HUES48 (cell line): ENCODE measurements around the gene SURF2.
A peak's percentile ranks its signal among the peaks of the same experiment; 100 is the strongest.
"Not testable (repeated sequence)": the region's sequence is repeated elsewhere in the genome, so short reads cannot be mapped to it uniquely, and the experiment has no call there.

Experiments
- H3K27ac ChIP-seq: one replicate; pipeline ENCODE4 v1.7.0; 2013; ENCODE audit warnings: low read depth, low read length, inconsistent platforms
- H3K27me3 ChIP-seq: 2 replicates; pipeline ENCODE4 v1.6.1; 2013; ENCODE audit warnings: mild to moderate bottlenecking, low read length; ENCODE audit not compliant: control insufficient read depth, insufficient read depth
- H3K36me3 ChIP-seq: 2 replicates; pipeline ENCODE4 v1.6.1; 2013; ENCODE audit warnings: low read length; ENCODE audit not compliant: control insufficient read depth, insufficient read depth
- H3K4me1 ChIP-seq: 2 replicates; pipeline ENCODE4 v1.6.1; 2013; ENCODE audit warnings: mild to moderate bottlenecking, low read length; ENCODE audit not compliant: control insufficient read depth, insufficient read depth
- H3K4me3 ChIP-seq: 2 replicates; pipeline ENCODE4 v1.5.1; 2013; ENCODE audit warnings: mild to moderate bottlenecking, low read depth, low read length
- H3K9ac ChIP-seq: 2 replicates; pipeline ENCODE4 v1.6.1; 2013; ENCODE audit warnings: mild to moderate bottlenecking, low read depth, low read length, moderate library complexity
- H3K9me3 ChIP-seq: 2 replicates; pipeline ENCODE4 v1.6.1; 2013; ENCODE audit warnings: low read length; ENCODE audit not compliant: control insufficient read depth, insufficient read depth

SURF2 gene

GRCh38 chr9:133327834-133328484 is 28.4 kb upstream of the SURF2 start:
- H3K9me3 ChIP-seq: peaks cover 6% of the 10 kb centered on the region
- no peak overlapping the region for H3K4me3 ChIP-seq
- no peak overlapping the region for H3K9ac ChIP-seq
- H3K36me3 ChIP-seq: peaks cover 31% of the 10 kb centered on the region
- H3K27me3 ChIP-seq: no peaks in the 10 kb centered on the region
- H3K4me1 ChIP-seq: no peaks in the 10 kb centered on the region
- no peak overlapping the region for H3K27ac ChIP-seq

GRCh38 chr9:133329306-133330156 is 26.8 kb upstream of the SURF2 start:
- H3K36me3 ChIP-seq: peaks cover 47% of the 10 kb centered on the region
- H3K9me3 ChIP-seq, H3K27ac ChIP-seq, H3K9ac ChIP-seq, H3K4me1 ChIP-seq, H3K4me3 ChIP-seq, H3K27me3 ChIP-seq: not testable (repeated sequence)

GRCh38 chr9:133331221-133331620 is 25.1 kb upstream of the SURF2 start:
- H3K36me3 ChIP-seq: peaks cover 49% of the 10 kb centered on the region
- no peak overlapping the region for H3K4me3 ChIP-seq
- H3K27me3 ChIP-seq: no peaks in the 10 kb centered on the region
- H3K9me3 ChIP-seq: no peaks in the 10 kb centered on the region
- H3K9ac ChIP-seq: no peak overlapping the region
- peaks cover 7% of the 10 kb centered on the region; the same call in 1 of the 2 replicates for H3K4me1 ChIP-seq
- H3K27ac ChIP-seq: no peak overlapping the region

- no peaks in the 10 kb centered on the region for H3K27me3 ChIP-seq
- H3K9ac ChIP-seq: no peak overlapping the region
- H3K4me3 ChIP-seq: no peak overlapping the region
- H3K4me1 ChIP-seq: peaks cover 7% of the 10 kb centered on the region; the same call in 1 of the 2 replicates
- no peaks in the 10 kb centered on the region for H3K9me3 ChIP-seq
- H3K27ac ChIP-seq: no peak overlapping the region
- H3K36me3 ChIP-seq: peaks cover 49% of the 10 kb centered on the region
Measured at GRCh38 chr9:133331641-133332380, 24.5 kb upstream of the SURF2 start.

GRCh38 chr9:133332381-133332730 is 24.0 kb upstream of the SURF2 start:
- no peaks in the 10 kb centered on the region for H3K27me3 ChIP-seq
- no peak overlapping the region for H3K27ac ChIP-seq
- H3K4me1 ChIP-seq: peaks cover 7% of the 10 kb centered on the region; the same call in 1 of the 2 replicates
- no peak overlapping the region for H3K4me3 ChIP-seq
- peaks cover 49% of the 10 kb centered on the region for H3K36me3 ChIP-seq
- H3K9me3 ChIP-seq: no peaks in the 10 kb centered on the region
- no peak overlapping the region for H3K9ac ChIP-seq

GRCh38 chr9:133333011-133333410 is 23.3 kb upstream of the SURF2 start:
- Histone ChIP-seq H3K9me3 (no peaks in the 10 kb centered on the region), H3K27me3 (no peaks in the 10 kb centered on the region), H3K4me3 (no peak overlapping the region), H3K9ac (no peak overlapping the region), H3K27ac (no peak overlapping the region), H3K4me1 (peaks cover 7% of the 10 kb centered on the region; the same call in 1 of the 2 replicates), H3K36me3 (peaks cover 49% of the 10 kb centered on the region)

GRCh38 chr9:133333566-133333965 is 22.8 kb upstream of the SURF2 start:
- Histone ChIP-seq H3K4me1 (peaks cover 7% of the 10 kb centered on the region; the same call in 1 of the 2 replicates), H3K36me3 (peaks cover 49% of the 10 kb centered on the region)

GRCh38 chr9:133334161-133334560 is 22.2 kb upstream of the SURF2 start:
- Histone ChIP-seq H3K4me1 (peaks cover 7% of the 10 kb centered on the region; the same call in 1 of the 2 replicates), H3K27ac (no peak overlapping the region), H3K9me3 (no peaks in the 10 kb centered on the region), H3K27me3 (no peaks in the 10 kb centered on the region), H3K36me3 (peaks cover 55% of the 10 kb centered on the region), H3K9ac (no peak overlapping the region), H3K4me3 (peak overlapping the region; percentile 96; the same call in 1 of the 2 replicates)

More at GRCh38 chr9:133333566-133333965, 22.8 kb upstream of the SURF2 start:
- H3K9me3 ChIP-seq: no peaks in the 10 kb centered on the region
- H3K27me3 ChIP-seq: no peaks in the 10 kb centered on the region
- no peak overlapping the region for H3K27ac ChIP-seq
- H3K9ac ChIP-seq: no peak overlapping the region
- no peak overlapping the region for H3K4me3 ChIP-seq

GRCh38 chr9:133334888-133335287 is 21.5 kb upstream of the SURF2 start:
- Histone ChIP-seq H3K4me3 (peak overlapping the region; percentile 96), H3K36me3 (peaks cover 62% of the 10 kb centered on the region), H3K9ac (peak overlapping the region; percentile 92)
- H3K9me3 ChIP-seq, H3K4me1 ChIP-seq, H3K27me3 ChIP-seq, H3K27ac ChIP-seq: not testable (repeated sequence)

GRCh38 chr9:133335924-133336811 is 20.2 kb upstream of the SURF2 start, which contains the start of gene SURF6:
Gene SURF6, minus strand, starts transcription at chr9:133336188. Its CDS starts 56 bp downstream, at chr9:133336132.
- Histone ChIP-seq H3K4me1 (peaks cover 7% of the 10 kb centered on the region; the same call in 1 of the 2 replicates), H3K27me3 (no peaks in the 10 kb centered on the region), H3K36me3 (peaks cover 62% of the 10 kb centered on the region), H3K4me3 (peak within 1 kb of the TSS; percentile 96), H3K9ac (peak within 1 kb of the TSS; percentile 92), H3K9me3 (no peaks in the 10 kb centered on the region), H3K27ac (peak within 1 kb of the TSS; percentile 94)
